HL-60 (cell line): ENCODE results near the gene TCF25.

ENCODE experiments used
- GABPA ChIP-seq: IDR thresholded peaks from 2 replicates; pipeline ENCODE4 v1.6.1; 2012; ENCODE audit warnings: low read depth
- SPI1 ChIP-seq: IDR thresholded peaks from 2 replicates; pipeline ENCODE4 v1.6.1; 2012; ENCODE audit warnings: low read depth, mild to moderate bottlenecking, borderline replicate concordance
- TF ChIP-seq, protein P1 (sequence below): IDR thresholded peaks from one replicate; pipeline ENCODE4 v1.5.1; 2011; ENCODE audit warnings: low read length, control low read depth, inconsistent platforms; ENCODE audit not compliant: insufficient read depth
- TF ChIP-seq, protein P2 (sequence below): IDR thresholded peaks from 2 replicates; pipeline ENCODE4 v1.6.1; 2012; ENCODE audit warnings: low read depth; ENCODE audit not compliant: insufficient replicate concordance

DNA sequence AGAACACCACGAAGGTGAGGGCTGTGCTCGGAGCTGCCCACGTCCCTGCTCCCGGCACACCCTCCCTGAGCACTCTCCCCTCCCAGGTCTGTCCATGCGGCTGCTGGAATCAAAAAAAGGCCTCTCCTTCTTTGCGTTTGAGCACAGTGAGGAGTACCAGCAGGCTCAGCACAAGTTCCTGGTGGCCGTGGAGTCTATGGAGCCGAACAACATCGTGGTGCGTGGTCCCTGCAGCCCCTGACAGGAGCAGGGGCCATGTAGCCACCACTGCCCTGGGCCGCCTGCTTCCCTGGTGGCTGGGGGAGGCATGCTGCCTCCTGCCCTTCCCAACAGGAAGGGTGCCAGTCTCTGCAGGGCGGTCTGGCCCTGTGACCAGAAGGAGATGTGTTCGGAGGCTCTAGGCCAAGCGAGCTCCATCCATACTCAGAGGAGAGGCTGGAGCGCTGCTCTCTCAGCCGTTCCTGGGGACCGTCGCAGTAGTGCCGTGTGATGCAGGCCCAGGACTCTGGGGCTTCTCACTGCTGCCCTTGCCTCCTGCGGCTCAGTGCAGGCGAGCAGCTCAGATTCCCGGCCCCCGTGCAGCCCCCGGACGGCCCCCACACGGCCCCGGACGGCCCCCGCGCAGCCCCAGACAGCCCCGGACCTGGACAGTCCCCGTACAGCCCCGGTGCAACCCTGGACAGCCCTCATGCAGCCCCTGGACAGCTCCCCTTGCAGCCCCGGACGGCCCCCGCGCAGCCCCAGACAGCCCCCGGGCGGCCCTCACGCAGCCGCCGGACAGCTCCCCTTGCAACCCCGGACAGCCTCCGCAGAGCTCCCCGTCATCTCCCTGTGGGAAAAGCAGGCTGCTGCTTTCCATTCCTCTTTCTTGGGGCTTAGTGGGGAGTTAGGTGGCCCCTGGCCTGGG, 20.5 kb downstream of the TCF25 start:
- TF ChIP-seq, protein P1, sequence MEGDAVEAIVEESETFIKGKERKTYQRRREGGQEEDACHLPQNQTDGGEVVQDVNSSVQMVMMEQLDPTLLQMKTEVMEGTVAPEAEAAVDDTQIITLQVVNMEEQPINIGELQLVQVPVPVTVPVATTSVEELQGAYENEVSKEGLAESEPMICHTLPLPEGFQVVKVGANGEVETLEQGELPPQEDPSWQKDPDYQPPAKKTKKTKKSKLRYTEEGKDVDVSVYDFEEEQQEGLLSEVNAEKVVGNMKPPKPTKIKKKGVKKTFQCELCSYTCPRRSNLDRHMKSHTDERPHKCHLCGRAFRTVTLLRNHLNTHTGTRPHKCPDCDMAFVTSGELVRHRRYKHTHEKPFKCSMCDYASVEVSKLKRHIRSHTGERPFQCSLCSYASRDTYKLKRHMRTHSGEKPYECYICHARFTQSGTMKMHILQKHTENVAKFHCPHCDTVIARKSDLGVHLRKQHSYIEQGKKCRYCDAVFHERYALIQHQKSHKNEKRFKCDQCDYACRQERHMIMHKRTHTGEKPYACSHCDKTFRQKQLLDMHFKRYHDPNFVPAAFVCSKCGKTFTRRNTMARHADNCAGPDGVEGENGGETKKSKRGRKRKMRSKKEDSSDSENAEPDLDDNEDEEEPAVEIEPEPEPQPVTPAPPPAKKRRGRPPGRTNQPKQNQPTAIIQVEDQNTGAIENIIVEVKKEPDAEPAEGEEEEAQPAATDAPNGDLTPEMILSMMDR: no peak
- TF ChIP-seq GABPA (no peak), SPI1 (no peak)
- TF ChIP-seq, protein P2, sequence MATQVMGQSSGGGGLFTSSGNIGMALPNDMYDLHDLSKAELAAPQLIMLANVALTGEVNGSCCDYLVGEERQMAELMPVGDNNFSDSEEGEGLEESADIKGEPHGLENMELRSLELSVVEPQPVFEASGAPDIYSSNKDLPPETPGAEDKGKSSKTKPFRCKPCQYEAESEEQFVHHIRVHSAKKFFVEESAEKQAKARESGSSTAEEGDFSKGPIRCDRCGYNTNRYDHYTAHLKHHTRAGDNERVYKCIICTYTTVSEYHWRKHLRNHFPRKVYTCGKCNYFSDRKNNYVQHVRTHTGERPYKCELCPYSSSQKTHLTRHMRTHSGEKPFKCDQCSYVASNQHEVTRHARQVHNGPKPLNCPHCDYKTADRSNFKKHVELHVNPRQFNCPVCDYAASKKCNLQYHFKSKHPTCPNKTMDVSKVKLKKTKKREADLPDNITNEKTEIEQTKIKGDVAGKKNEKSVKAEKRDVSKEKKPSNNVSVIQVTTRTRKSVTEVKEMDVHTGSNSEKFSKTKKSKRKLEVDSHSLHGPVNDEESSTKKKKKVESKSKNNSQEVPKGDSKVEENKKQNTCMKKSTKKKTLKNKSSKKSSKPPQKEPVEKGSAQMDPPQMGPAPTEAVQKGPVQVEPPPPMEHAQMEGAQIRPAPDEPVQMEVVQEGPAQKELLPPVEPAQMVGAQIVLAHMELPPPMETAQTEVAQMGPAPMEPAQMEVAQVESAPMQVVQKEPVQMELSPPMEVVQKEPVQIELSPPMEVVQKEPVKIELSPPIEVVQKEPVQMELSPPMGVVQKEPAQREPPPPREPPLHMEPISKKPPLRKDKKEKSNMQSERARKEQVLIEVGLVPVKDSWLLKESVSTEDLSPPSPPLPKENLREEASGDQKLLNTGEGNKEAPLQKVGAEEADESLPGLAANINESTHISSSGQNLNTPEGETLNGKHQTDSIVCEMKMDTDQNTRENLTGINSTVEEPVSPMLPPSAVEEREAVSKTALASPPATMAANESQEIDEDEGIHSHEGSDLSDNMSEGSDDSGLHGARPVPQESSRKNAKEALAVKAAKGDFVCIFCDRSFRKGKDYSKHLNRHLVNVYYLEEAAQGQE: no peak
